Spinal cord (tissue), 10 donors: ENCODE measurements around the gene LMO2. TPM values are rescaled to one million over a fixed set of nuclear protein-coding genes. Genes with fewer than 3 reads are reported as not detected.
"Not testable (repeated sequence)": the region's sequence is repeated elsewhere in the genome, so short reads cannot be mapped to it uniquely, and the experiment has no call there.

Experiments used
- DNase-seq, 6 donors: peaks; one replicate each; pipeline versions ENCODE4 v3.0.0 to v3.0.0-alpha.2; 2013 to 2015; ENCODE audit warnings: low spot score in 6 of 6, low read depth in 4 of 6
- H3K27ac ChIP-seq: one replicate; pipeline ENCODE4 v1.5.1; 2013; ENCODE audit warnings: low read depth, low read length, control low read depth
- H3K27me3 ChIP-seq: one replicate; pipeline ENCODE4 v1.6.1; 2013; ENCODE audit warnings: low read length; ENCODE audit not compliant: control insufficient read depth, insufficient read depth
- H3K36me3 ChIP-seq: one replicate; pipeline ENCODE4 v1.6.1; 2013; ENCODE audit warnings: low read length; ENCODE audit not compliant: control insufficient read depth, insufficient read depth
- H3K4me1 ChIP-seq: one replicate; pipeline ENCODE4 v1.6.1; 2013; ENCODE audit warnings: low read length; ENCODE audit not compliant: control insufficient read depth, insufficient read depth
- H3K4me3 ChIP-seq: one replicate; pipeline ENCODE4 v1.5.1; 2013; ENCODE audit warnings: low read depth, low read length, control low read depth
- H3K9me3 ChIP-seq: one replicate; pipeline ENCODE4 v1.6.1; 2013; ENCODE audit warnings: low read length; ENCODE audit not compliant: control insufficient read depth, insufficient read depth
- WGBS: methylation state at CpG from one replicate; pipeline ENCODE4 v1.1.5; 2013; ENCODE audit warnings: missing lambda C conversion rate; ENCODE audit not compliant: insufficient coverage; 5-methylcytosine and 5-hydroxymethylcytosine counted together
- polyA plus RNA-seq, 2 donors: library from polyadenylated mRNA; unstranded; fragments of 120-200 nt; gene quantifications; one replicate each; pipeline ENCODE4 v1.2.1, GENCODE V29; 2013; ENCODE audit not compliant: insufficient read length in 2 of 2
- total RNA-seq, 2 donors: library from RNA; depleted of rRNA in 1 of 2; stranded (reverse); fragments of 120-200 nt in 1 of 2; fragments of >200 nt in 1 of 2; gene quantifications; one replicate each; pipeline versions ENCODE4 v1.2.3 to v1.2.4, GENCODE V29; 2013 to 2014
- donor health status: healthy.

LMO2 gene
- total and polyA plus RNA-seq, 4 donors, result 22.3 to 72.7 (median 56.2) TPM

DNA sequence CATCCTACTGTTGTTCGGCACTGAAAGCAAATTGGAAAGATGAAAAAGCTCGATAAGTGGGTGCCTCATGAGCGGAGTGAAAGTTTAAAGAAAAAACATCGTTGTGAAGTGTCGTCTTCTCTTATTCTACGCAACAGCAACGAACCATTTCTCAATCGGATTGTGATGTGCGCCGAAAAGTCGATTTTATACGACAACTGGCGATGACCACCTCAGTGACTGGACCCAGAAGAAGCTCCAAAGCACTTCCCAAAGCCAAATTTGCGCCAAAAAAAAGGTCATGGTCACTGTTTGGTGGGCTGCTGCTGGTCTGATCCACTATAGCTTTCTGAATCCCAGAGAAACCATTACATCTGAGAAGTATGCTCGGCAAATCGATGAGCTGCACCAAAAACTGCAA lies 59.2 kb downstream of the LMO2 start:
- H3K9me3 ChIP-seq, result no peaks in the 10 kb centered on the region
- peaks cover 9% of the 10 kb centered on the region for H3K4me1 ChIP-seq
- no peaks in the 10 kb centered on the region for H3K36me3 ChIP-seq
- WGBS, result 96% methylated on average over 16 of the region's 16 CpGs
- DNase-seq, result no peak
- peaks cover 18% of the 10 kb centered on the region for H3K27me3 ChIP-seq
- H3K27ac ChIP-seq, result no peak overlapping the region
- no peak overlapping the region for H3K4me3 ChIP-seq

- no peak for DNase-seq
- Histone ChIP-seq H3K27ac (no peak overlapping the region), H3K4me1 (peaks cover 9% of the 10 kb centered on the region), H3K4me3 (no peak overlapping the region), H3K9me3 (no peaks in the 10 kb centered on the region), H3K36me3 (no peaks in the 10 kb centered on the region), H3K27me3 (peaks cover 22% of the 10 kb centered on the region)
- WGBS, result 83% methylated on average over 1 of the region's 6 CpGs
Measured at GRCh38 chr11:33830903-33831648, 60.8 kb downstream of the LMO2 start.

DNA sequence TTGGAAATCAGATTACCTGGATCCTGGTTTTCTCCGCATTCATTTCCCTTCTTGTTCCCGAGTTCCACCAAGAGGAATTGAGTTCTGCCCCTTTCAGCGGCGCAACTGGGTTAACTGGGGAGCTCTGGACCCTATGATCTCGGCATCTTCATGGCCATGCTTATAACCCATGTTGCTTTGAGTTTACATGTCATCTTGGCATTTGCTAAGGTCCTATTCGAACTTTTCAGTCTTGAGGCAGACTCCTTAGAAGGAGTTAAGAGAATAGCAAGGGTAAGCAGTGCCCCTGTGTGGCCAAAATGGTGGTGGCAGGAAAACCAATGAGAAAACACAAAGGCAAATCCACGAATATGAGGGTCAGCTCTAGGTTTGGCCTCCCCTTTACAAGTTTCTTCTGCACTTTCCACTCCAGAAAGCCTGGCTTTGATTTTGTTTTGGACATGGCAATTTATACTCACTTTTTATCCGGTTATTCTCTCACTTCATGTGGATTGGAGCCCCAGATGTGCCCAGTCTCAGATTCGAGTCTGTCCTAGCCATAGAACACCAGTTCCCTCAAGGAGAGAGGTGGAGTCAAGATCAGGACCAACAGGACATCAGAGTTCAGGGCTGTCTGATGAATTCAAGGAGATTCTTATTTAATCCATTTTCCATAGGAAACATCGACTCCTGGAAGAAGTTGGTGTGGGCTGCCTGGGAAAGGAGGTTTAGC lies 62.3 kb downstream of the LMO2 start:
- Histone ChIP-seq H3K27me3 (peaks cover 22% of the 10 kb centered on the region), H3K27ac (no peak overlapping the region), H3K9me3 (no peaks in the 10 kb centered on the region), H3K4me3 (peak overlapping the region; percentile 24), H3K4me1 (peaks cover 9% of the 10 kb centered on the region), H3K36me3 (no peaks in the 10 kb centered on the region)
- peak in 5 of 6 donors; percentile 47 to 92 (median 63) for DNase-seq
- WGBS, result 0% methylated on average over 6 of the region's 10 CpGs

DNA sequence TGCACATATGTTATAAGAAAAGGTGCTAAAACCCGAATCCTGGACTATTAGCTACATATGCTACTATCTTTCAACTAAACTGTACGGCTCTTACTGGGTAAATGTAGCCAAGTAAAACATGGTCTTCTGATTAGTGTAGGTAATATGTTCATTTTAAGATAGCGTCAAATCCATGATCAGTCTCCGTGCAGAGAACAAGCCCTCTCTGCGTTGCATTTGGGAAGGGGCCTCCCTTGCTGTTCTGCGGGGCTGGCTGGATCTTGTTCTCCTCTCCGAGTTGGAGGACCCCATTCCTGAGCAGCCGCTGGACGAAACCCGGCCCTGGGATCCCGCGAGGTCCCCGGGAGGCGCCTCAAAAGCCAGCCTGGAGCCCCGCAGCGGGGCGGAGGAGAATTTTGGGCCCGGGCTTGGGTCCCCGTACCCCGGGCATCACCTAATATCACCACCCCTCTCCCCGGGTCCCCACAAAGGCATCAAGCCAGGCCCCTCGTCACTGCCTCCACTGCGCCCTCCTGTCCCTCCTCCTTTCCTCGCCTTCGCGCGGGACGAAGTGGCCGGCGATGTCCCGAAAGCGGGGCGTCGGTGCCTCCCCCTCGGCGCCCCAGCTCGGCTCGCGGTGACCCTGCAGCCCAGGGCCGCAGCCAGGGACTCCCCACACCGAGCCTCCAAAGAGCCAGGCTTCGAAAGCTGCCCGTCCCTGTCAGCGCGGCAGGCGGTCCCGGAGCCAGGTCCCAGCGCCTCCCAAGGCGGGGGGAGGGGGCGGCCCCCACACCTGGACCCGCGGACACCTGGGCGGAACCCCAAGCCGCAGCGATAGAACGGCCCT lies 63.1 kb downstream of the LMO2 start:
- Histone ChIP-seq H3K4me1 (peaks cover 9% of the 10 kb centered on the region), H3K36me3 (no peaks in the 10 kb centered on the region), H3K4me3 (peak overlapping the region; percentile 24), H3K9me3 (no peaks in the 10 kb centered on the region), H3K27ac (no peak overlapping the region), H3K27me3 (peaks cover 22% of the 10 kb centered on the region)
- WGBS, result 2% methylated on average over 54 of the region's 56 CpGs
- peak in 1 of 6 donors; percentile 14 for DNase-seq

DNA sequence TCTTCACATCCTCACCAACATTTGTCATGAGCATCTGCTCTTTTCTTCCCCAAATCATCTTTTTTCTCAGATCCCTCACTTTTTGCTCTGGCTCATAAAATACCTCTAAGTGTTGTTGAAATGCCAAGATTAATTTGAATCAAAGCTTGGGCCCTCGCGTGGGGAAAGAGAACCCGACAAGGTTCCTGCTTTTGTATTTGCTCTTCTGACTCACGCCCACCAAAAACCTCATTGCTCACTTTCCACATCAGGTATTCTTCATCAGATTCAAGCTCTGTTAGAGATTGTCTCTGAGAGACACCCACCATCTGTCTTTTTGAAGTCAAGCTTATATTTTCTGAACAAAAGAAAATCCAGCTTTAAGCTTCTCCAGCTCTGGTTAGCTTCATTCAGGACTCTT lies 64.7 kb downstream of the LMO2 start:
- H3K27ac ChIP-seq, result no peak overlapping the region
- H3K4me1 ChIP-seq, result peaks cover 9% of the 10 kb centered on the region
- no peak overlapping the region for H3K4me3 ChIP-seq
- peaks cover 22% of the 10 kb centered on the region for H3K27me3 ChIP-seq
- H3K36me3 ChIP-seq, result no peaks in the 10 kb centered on the region
- H3K9me3 ChIP-seq, result no peaks in the 10 kb centered on the region
- DNase-seq, result no peak
- 95% methylated on average over 4 of the region's 4 CpGs for WGBS

- whole genome bisulfite sequencing, result no CpG with 5 or more reads among the region's 3 CpGs
- H3K27me3 ChIP-seq, result peaks cover 22% of the 10 kb centered on the region
- H3K4me1 ChIP-seq, result peaks cover 9% of the 10 kb centered on the region
- H3K9me3 ChIP-seq, result no peaks in the 10 kb centered on the region
- no peak overlapping the region for H3K27ac ChIP-seq
- H3K36me3 ChIP-seq, result no peaks in the 10 kb centered on the region
- no peak overlapping the region for H3K4me3 ChIP-seq
- no peak for DNase-seq
Measured at GRCh38 chr11:33825854-33826560, 65.9 kb downstream of the LMO2 start.

GRCh38 chr11:33822981-33823380 lies 68.9 kb downstream of the LMO2 start:
- H3K36me3 ChIP-seq, DNase-seq, H3K9me3 ChIP-seq, H3K4me3 ChIP-seq, H3K4me1 ChIP-seq, H3K27me3 ChIP-seq, H3K27ac ChIP-seq: not testable (repeated sequence)
- no CpG with 5 or more reads among the region's 3 CpGs for WGBS

DNA sequence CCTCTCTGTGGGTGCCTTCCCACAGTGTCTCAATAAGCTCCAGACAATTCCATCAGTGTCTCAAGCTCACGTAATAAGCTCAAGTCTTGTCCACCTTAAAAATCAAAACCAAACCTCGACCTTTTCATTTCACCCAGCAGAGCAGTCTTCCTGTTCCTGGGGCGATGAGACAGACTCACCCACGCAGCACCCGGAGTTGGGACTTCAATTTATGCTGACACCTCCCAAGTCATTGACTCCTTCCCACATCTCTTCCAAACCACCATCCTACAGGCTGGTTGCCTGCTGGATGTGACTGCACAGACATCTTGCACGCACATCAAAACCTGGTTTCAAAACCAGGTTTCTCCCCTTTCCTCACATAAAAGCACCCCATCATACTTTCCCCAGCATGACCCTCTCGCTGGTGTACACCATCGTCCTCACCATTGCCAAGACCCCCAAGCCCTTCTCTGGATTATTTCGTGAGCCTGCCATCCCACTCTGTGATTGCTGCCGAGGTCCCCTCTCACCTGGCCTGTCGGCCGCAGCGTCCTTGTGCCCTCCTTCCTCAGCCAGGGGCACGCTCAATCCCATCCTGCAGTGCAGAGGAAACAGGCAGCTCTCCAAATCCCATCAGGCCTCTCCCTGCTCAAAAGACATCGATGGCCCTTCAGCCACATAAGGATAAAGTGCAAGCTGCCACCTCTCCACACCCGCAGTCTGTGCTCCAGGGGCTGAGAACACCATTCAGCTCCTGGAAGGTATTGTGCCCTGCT lies 72.4 kb downstream of the LMO2 start:
- no peak overlapping the region for H3K27ac ChIP-seq
- H3K27me3 ChIP-seq, result no peaks in the 10 kb centered on the region
- no peak overlapping the region for H3K4me3 ChIP-seq
- DNase-seq, result no peak
- H3K36me3 ChIP-seq, result no peaks in the 10 kb centered on the region
- WGBS, result 79% methylated on average over 16 of the region's 16 CpGs
- no peaks in the 10 kb centered on the region for H3K4me1 ChIP-seq
- no peaks in the 10 kb centered on the region for H3K9me3 ChIP-seq
